Left ventricle myocardium inferior (tissue), 1 donor: ENCODE data around the gene OTULIN. TPM values are rescaled to one million over a fixed set of nuclear protein-coding genes. Genes with fewer than 3 reads are reported as not detected.

Experiments used
- DNase-seq: peaks from one replicate; pipeline ENCODE4 v3.0.0-alpha.2; 2020
- H3K27ac ChIP-seq: fragments of 200-600 bp; replicated peaks from 2 replicates; pipeline ENCODE4 v1.8.0; 2021
- H3K27me3 ChIP-seq: fragments of 200-600 bp; 2 replicates; pipeline ENCODE4 v1.8.0; 2021; ENCODE audit warnings: low read depth
- H3K36me3 ChIP-seq: fragments of 200-600 bp; 2 replicates; pipeline ENCODE4 v1.8.0; 2021
- H3K4me1 ChIP-seq: fragments of 200-600 bp; 2 replicates; pipeline ENCODE4 v1.8.0; 2021
- H3K4me3 ChIP-seq: fragments of 200-600 bp; 2 replicates; pipeline ENCODE4 v1.8.0; 2021; ENCODE audit warnings: mild to moderate bottlenecking, moderate library complexity
- H3K9me3 ChIP-seq: fragments of 200-600 bp; replicated peaks from 2 replicates; pipeline ENCODE4 v1.8.0; 2021
- CTCF ChIP-seq: fragments of 200-600 bp; IDR thresholded peaks from 2 replicates; pipeline ENCODE4 v1.8.0; 2021; ENCODE audit warnings: antibody characterized with exemption, mild to moderate bottlenecking, borderline replicate concordance
- intact Hi-C: fragments of 100-400 bp; cut with micrococcal nuclease; formaldehyde crosslinking; loops from one replicate; pipeline ENCODE4 v1.11.0; 2022
- total RNA-seq: library from RNA; stranded (reverse); fragmentation: NEBNext Ultra II Directional; extraction: Animal tissue kit (Norgen Biotek cat#: 25700); gene quantifications from one replicate; pipeline ENCODE4 v1.2.1, GENCODE V29; 2021
- donor health status: DM: no; HTN: yes; CAD: no; lungs with severe emphysema.

The OTULIN gene
- total RNA-seq, 1 donor from 2014 or later = 22.7 TPM

GRCh38 chr5:14741131-14741530 is 76.6 kb downstream of the OTULIN start:
- DNase-seq = no peak
- Histone ChIP-seq H3K9me3 (no peaks in the 10 kb centered on the region), H3K27ac (no peak overlapping the region), H3K36me3 (peaks cover 38% of the 10 kb centered on the region), H3K4me3 (no peak overlapping the region), H3K4me1 (peaks cover 89% of the 10 kb centered on the region), H3K27me3 (no peaks in the 10 kb centered on the region)
- intact Hi-C loops = no loop called here
- TF ChIP-seq CTCF = no peak

- intact Hi-C loops = no loop called here
- H3K4me3 ChIP-seq = no peak overlapping the region
- H3K27me3 ChIP-seq = no peaks in the 10 kb centered on the region
- TF ChIP-seq CTCF = no peak
- H3K36me3 ChIP-seq = peaks cover 43% of the 10 kb centered on the region
- H3K27ac ChIP-seq = peak overlapping the region; percentile 39
- no peak for DNase-seq
- peaks cover 81% of the 10 kb centered on the region for H3K4me1 ChIP-seq
- H3K9me3 ChIP-seq = no peaks in the 10 kb centered on the region
Observed at GRCh38 chr5:14741801-14742440, 77.4 kb downstream of the OTULIN start.

GRCh38 chr5:14742498-14742897 is 78.0 kb downstream of the OTULIN start:
- peaks cover 75% of the 10 kb centered on the region for H3K4me1 ChIP-seq
- no peaks in the 10 kb centered on the region for H3K9me3 ChIP-seq
- TF ChIP-seq CTCF = no peak
- intact Hi-C loops = no loop called here
- DNase-seq = no peak
- peak overlapping the region; percentile 39 for H3K27ac ChIP-seq
- H3K36me3 ChIP-seq = peaks cover 49% of the 10 kb centered on the region
- H3K4me3 ChIP-seq = no peak overlapping the region
- no peaks in the 10 kb centered on the region for H3K27me3 ChIP-seq

- Histone ChIP-seq H3K4me3 (no peak overlapping the region), H3K9me3 (no peaks in the 10 kb centered on the region), H3K27ac (peak overlapping the region; percentile 77), H3K36me3 (peaks cover 57% of the 10 kb centered on the region), H3K4me1 (peaks cover 67% of the 10 kb centered on the region), H3K27me3 (no peaks in the 10 kb centered on the region)
- no peak for DNase-seq
- intact Hi-C loops = no loop called here
- TF ChIP-seq CTCF = no peak
Observed at GRCh38 chr5:14743601-14744295, 79.2 kb downstream of the OTULIN start.

GRCh38 chr5:14744296-14745187 is 80.0 kb downstream of the OTULIN start:
- peaks cover 59% of the 10 kb centered on the region for H3K4me1 ChIP-seq
- intact Hi-C loops = no loop called here
- peaks cover 64% of the 10 kb centered on the region for H3K36me3 ChIP-seq
- peak; percentile 33 for DNase-seq
- H3K27me3 ChIP-seq = no peaks in the 10 kb centered on the region
- no peaks in the 10 kb centered on the region for H3K9me3 ChIP-seq
- no peak overlapping the region for H3K4me3 ChIP-seq
- peak overlapping the region; percentile 77 for H3K27ac ChIP-seq
- TF ChIP-seq CTCF = no peak
